KMS-11 (cell line): Measurements from ENCODE around the gene OR8S1.
"Not testable (repeated sequence)": the region's sequence is repeated elsewhere in the genome, so short reads cannot be mapped to it uniquely, and the experiment has no call there.

Source experiments
- H2AFZ ChIP-seq: fragments of 200-600 bp; sonication (generic); 2 replicates; pipeline ENCODE4 v1.6.1; 2016; ENCODE audit warnings: antibody characterized with exemption, mixed run types, low read depth
- H3K27ac ChIP-seq: fragments of 200-600 bp; sonication (generic); 2 replicates; pipeline ENCODE4 v1.6.1; 2016; ENCODE audit warnings: mild to moderate bottlenecking, mixed run types
- H3K27me3 ChIP-seq: fragments of 200-600 bp; sonication (generic); 2 replicates; pipeline ENCODE4 v1.6.1; 2017; ENCODE audit warnings: mild to moderate bottlenecking, low read depth, mixed run types, moderate library complexity; ENCODE audit not compliant: insufficient read depth
- H3K36me3 ChIP-seq: fragments of 200-600 bp; sonication (generic); 2 replicates; pipeline ENCODE4 v1.6.1; 2017; ENCODE audit warnings: mild to moderate bottlenecking, mixed run types; ENCODE audit not compliant: insufficient read depth
- H3K4me1 ChIP-seq: fragments of 200-600 bp; sonication (generic); 2 replicates; pipeline ENCODE4 v1.6.1; 2016; ENCODE audit warnings: mild to moderate bottlenecking, low read depth, mixed run types; ENCODE audit not compliant: poor library complexity, severe bottlenecking
- H3K4me2 ChIP-seq: fragments of 200-600 bp; sonication (generic); 2 replicates; pipeline ENCODE4 v1.7.0; 2016; ENCODE audit warnings: mild to moderate bottlenecking, mixed run types
- H3K4me3 ChIP-seq: fragments of 200-600 bp; sonication (generic); IDR thresholded peaks from 2 replicates; pipeline ENCODE4 v1.6.1; 2017; ENCODE audit warnings: low read depth, low read length, mixed read lengths; ENCODE audit not compliant: insufficient read depth
- H3K79me2 ChIP-seq: fragments of 200-600 bp; sonication (generic); 2 replicates; pipeline ENCODE4 v1.6.1; 2016; ENCODE audit warnings: low read depth, mixed run types; ENCODE audit not compliant: insufficient read depth
- H3K9ac ChIP-seq: fragments of 200-600 bp; sonication (generic); 2 replicates; pipeline ENCODE4 v1.6.1; 2016; ENCODE audit warnings: mild to moderate bottlenecking, mixed run types
- H4K20me1 ChIP-seq: fragments of 200-600 bp; sonication (generic); 2 replicates; pipeline ENCODE4 v1.6.1; 2016; ENCODE audit warnings: mild to moderate bottlenecking, mixed run types; ENCODE audit not compliant: insufficient read depth
- CTCF ChIP-seq: fragments of 200-600 bp; sonication (generic); conservative IDR thresholded peaks from 2 replicates; pipeline ENCODE4 v1.6.1; 2017; ENCODE audit warnings: low read depth, mild to moderate bottlenecking, antibody characterized with exemption, low read length, moderate library complexity, mixed read lengths

The OR8S1 gene

GRCh38 chr12:48510111-48510510, 15.3 kb upstream of the OR8S1 start:
- no peak overlapping the region for H3K27ac ChIP-seq
- no peaks in the 10 kb centered on the region for H3K27me3 ChIP-seq
- no peak overlapping the region for H3K4me3 ChIP-seq
- H3K4me2 ChIP-seq: no peak overlapping the region
- no peak for TF ChIP-seq CTCF
- no peaks in the 10 kb centered on the region for H3K4me1 ChIP-seq
- no peak overlapping the region for H3K9ac ChIP-seq
- H2AFZ ChIP-seq: no peak overlapping the region
- no peaks in the 10 kb centered on the region for H4K20me1 ChIP-seq
- no peaks in the 10 kb centered on the region for H3K36me3 ChIP-seq
- no peaks in the 10 kb centered on the region for H3K79me2 ChIP-seq

GRCh38 chr12:48512855-48513254, 12.6 kb upstream of the OR8S1 start:
- H3K27ac ChIP-seq: no peak overlapping the region
- no peaks in the 10 kb centered on the region for H3K79me2 ChIP-seq
- H4K20me1 ChIP-seq: no peaks in the 10 kb centered on the region
- no peaks in the 10 kb centered on the region for H3K36me3 ChIP-seq
- no peak for TF ChIP-seq CTCF
- H3K27me3 ChIP-seq: no peaks in the 10 kb centered on the region
- no peaks in the 10 kb centered on the region for H3K4me1 ChIP-seq
- H2AFZ ChIP-seq: no peak overlapping the region
- no peak overlapping the region for H3K4me3 ChIP-seq
- no peak overlapping the region for H3K9ac ChIP-seq
- H3K4me2 ChIP-seq: no peak overlapping the region

GRCh38 chr12:48514728-48515127, 10.7 kb upstream of the OR8S1 start:
- Histone ChIP-seq H3K27me3 (no peaks in the 10 kb centered on the region), H3K4me2 (no peak overlapping the region), H3K36me3 (no peaks in the 10 kb centered on the region), H4K20me1 (no peaks in the 10 kb centered on the region), H3K4me1 (no peaks in the 10 kb centered on the region), H3K4me3 (no peak overlapping the region), H3K79me2 (no peaks in the 10 kb centered on the region), H3K27ac (no peak overlapping the region), H3K9ac (no peak overlapping the region), H2AFZ (no peak overlapping the region)
- TF ChIP-seq CTCF: no peak

- H3K9ac ChIP-seq, H3K4me3 ChIP-seq, H3K27ac ChIP-seq, H3K36me3 ChIP-seq, H3K27me3 ChIP-seq, H3K4me1 ChIP-seq, H3K4me2 ChIP-seq, H3K79me2 ChIP-seq, H2AFZ ChIP-seq, H4K20me1 ChIP-seq: not testable (repeated sequence)
Observed at GRCh38 chr12:48520381-48520780, 5.1 kb upstream of the OR8S1 start.

GRCh38 chr12:48527891-48528670, 2.6 kb downstream of the OR8S1 start:
- TF ChIP-seq CTCF: no peak
- H3K27me3 ChIP-seq: no peaks in the 10 kb centered on the region
- no peak overlapping the region for H3K4me2 ChIP-seq

More at GRCh38 chr12:48527891-48528670, 2.6 kb downstream of the OR8S1 start:
- Histone ChIP-seq H2AFZ (no peak overlapping the region), H3K79me2 (no peaks in the 10 kb centered on the region), H3K27ac (no peak overlapping the region), H4K20me1 (no peaks in the 10 kb centered on the region), H3K9ac (no peak overlapping the region), H3K36me3 (no peaks in the 10 kb centered on the region), H3K4me3 (no peak overlapping the region), H3K4me1 (no peaks in the 10 kb centered on the region)
